SJSA1 (cell line): ENCODE results near the gene RNASE1. TPM values are rescaled to one million over a fixed set of nuclear protein-coding genes. Genes with fewer than 3 reads are reported as not detected.

ENCODE experiments used
- DNase-seq, 2 experiments: peaks; one replicate each; pipeline ENCODE4 v3.0.0-alpha.2; 2015 to 2020; ENCODE audit warnings: low spot score in 2 of 2, low read depth in 1 of 2
- H3K27ac ChIP-seq: fragments of 250-450 bp; sonication (Bioruptor Pico); 2 replicates; pipeline ENCODE4 v1.5.1; 2020; ENCODE audit warnings: mild to moderate bottlenecking, moderate library complexity
- H3K27me3 ChIP-seq: fragments of 250-450 bp; sonication (Bioruptor Pico); replicated peaks from 2 replicates; pipeline ENCODE4 v1.5.1; 2020; ENCODE audit warnings: mild to moderate bottlenecking, moderate library complexity
- H3K36me3 ChIP-seq: fragments of 250-450 bp; sonication (Bioruptor Pico); 2 replicates; pipeline ENCODE4 v1.5.1; 2020; ENCODE audit warnings: mild to moderate bottlenecking
- H3K4me1 ChIP-seq: fragments of 250-450 bp; sonication (Bioruptor Pico); replicated peaks from 2 replicates; pipeline ENCODE4 v1.6.1; 2021; ENCODE audit warnings: mild to moderate bottlenecking
- H3K4me3 ChIP-seq: fragments of 250-450 bp; sonication (Bioruptor Pico); 2 replicates; pipeline ENCODE4 v1.5.1; 2020; ENCODE audit warnings: mild to moderate bottlenecking
- H3K9me3 ChIP-seq: fragments of 250-450 bp; sonication (Bioruptor Pico); replicated peaks from 2 replicates; pipeline ENCODE4 v1.5.1; 2020; ENCODE audit warnings: mild to moderate bottlenecking
- total RNA-seq: library from RNA; depleted of rRNA; stranded (reverse); fragments of >200 nt; shearing (Covaris generic); gene quantifications from 2 replicates; pipeline ENCODE4 v1.2.3, GENCODE V29; 2014

The RNASE1 gene
- total RNA-seq, 1 experiment from 2014 or later: not detected

GRCh38 chr14:20799456-20799891 lies 3.2 kb downstream of the RNASE1 start:
- H3K4me1 ChIP-seq: no peaks in the 10 kb centered on the region
- no peaks in the 10 kb centered on the region for H3K9me3 ChIP-seq
- DNase-seq: no peak
- no peaks in the 10 kb centered on the region for H3K36me3 ChIP-seq
- no peak overlapping the region for H3K27ac ChIP-seq
- no peaks in the 10 kb centered on the region for H3K27me3 ChIP-seq
- H3K4me3 ChIP-seq: no peak overlapping the region

- DNase-seq: no peak
- H3K36me3 ChIP-seq: no peaks in the 10 kb centered on the region
- H3K4me1 ChIP-seq: no peaks in the 10 kb centered on the region
- no peaks in the 10 kb centered on the region for H3K9me3 ChIP-seq
- H3K27ac ChIP-seq: no peak overlapping the region
- no peak overlapping the region for H3K4me3 ChIP-seq
- no peaks in the 10 kb centered on the region for H3K27me3 ChIP-seq
Measured at GRCh38 chr14:20798932-20799331, 3.7 kb downstream of the RNASE1 start.

DNA sequence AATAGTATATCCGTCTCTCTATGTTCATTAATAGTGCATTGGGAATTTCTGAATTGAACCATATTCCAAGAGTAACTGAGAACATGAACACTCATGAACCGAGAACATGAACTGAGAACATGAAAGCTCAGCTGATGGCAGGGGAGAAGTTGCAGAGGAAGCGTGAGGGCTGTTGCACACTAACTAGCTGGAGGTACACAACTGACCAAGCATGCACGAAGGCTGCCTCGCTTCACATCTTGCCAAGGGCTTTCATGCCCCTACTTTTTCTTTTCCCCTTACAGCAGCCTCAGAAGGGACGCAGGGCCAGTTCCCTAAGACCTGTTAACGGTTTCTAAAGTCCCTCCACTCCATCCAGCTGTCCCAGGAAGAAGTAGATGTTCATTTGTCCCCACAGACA lies 4.3 kb downstream of the RNASE1 start:
- no peak overlapping the region for H3K4me3 ChIP-seq
- H3K27ac ChIP-seq: no peak overlapping the region
- H3K9me3 ChIP-seq: no peaks in the 10 kb centered on the region
- H3K36me3 ChIP-seq: no peaks in the 10 kb centered on the region
- H3K27me3 ChIP-seq: no peaks in the 10 kb centered on the region
- DNase-seq: no peak
- no peaks in the 10 kb centered on the region for H3K4me1 ChIP-seq

DNA sequence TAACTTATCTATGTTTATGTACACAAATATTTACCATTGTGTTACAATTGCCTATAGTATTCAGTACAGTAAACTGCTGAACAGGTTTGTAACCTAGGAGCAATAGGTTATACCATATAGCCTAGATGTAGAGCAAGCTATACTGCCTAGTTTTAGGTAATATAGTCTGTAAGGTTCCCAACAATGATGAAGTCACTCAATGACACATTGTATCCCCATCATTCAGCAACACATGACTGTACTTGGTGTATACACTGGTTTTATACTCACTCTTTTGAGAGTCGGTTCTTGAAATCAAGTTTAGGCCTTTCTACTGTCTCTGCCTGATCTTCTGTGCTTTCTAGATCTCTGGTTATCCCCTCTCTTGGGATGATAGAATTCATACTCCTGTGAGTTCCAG lies 5.5 kb downstream of the RNASE1 start:
- no peaks in the 10 kb centered on the region for H3K36me3 ChIP-seq
- no peak for DNase-seq

GRCh38 chr14:20794644-20795369 lies 7.8 kb downstream of the RNASE1 start:
- H3K4me1 ChIP-seq: no peaks in the 10 kb centered on the region
- no peak overlapping the region for H3K4me3 ChIP-seq
- DNase-seq: no peak
- no peaks in the 10 kb centered on the region for H3K27me3 ChIP-seq
- no peaks in the 10 kb centered on the region for H3K9me3 ChIP-seq
- H3K36me3 ChIP-seq: no peaks in the 10 kb centered on the region
- H3K27ac ChIP-seq: no peak overlapping the region

More for the DNA sequence above, 5.5 kb downstream of the RNASE1 start:
- Histone ChIP-seq H3K4me1 (no peaks in the 10 kb centered on the region), H3K9me3 (no peaks in the 10 kb centered on the region), H3K27me3 (no peaks in the 10 kb centered on the region), H3K4me3 (no peak overlapping the region), H3K27ac (no peak overlapping the region)

DNA sequence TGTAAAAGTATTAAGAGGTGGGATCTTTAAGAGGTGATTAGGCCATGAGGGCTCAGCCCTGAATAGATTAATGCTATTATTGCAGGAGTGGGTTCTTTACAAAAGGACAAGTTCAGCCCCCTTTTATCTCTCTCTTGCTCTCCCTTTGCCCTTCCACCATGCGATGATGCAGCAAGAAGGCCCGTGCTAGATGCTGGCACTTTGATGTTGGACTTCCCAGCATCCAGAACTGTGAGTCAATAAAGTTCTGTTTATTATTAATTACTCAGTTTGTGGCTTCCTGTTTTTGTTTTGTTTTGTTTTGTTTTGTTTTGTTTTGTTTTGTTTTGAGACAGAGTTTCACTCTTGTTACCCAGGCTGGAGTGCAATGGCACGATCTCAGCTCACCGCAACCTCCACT lies 10.1 kb downstream of the RNASE1 start:
- no peaks in the 10 kb centered on the region for H3K36me3 ChIP-seq
- H3K9me3 ChIP-seq: no peaks in the 10 kb centered on the region
- no peak for DNase-seq
- H3K4me1 ChIP-seq: no peaks in the 10 kb centered on the region
- no peak overlapping the region for H3K27ac ChIP-seq
- H3K27me3 ChIP-seq: no peaks in the 10 kb centered on the region
- H3K4me3 ChIP-seq: no peak overlapping the region

- no peak overlapping the region for H3K27ac ChIP-seq
- H3K4me1 ChIP-seq: no peaks in the 10 kb centered on the region
- no peaks in the 10 kb centered on the region for H3K36me3 ChIP-seq
- DNase-seq: no peak
- H3K9me3 ChIP-seq: no peaks in the 10 kb centered on the region
- no peaks in the 10 kb centered on the region for H3K27me3 ChIP-seq
- H3K4me3 ChIP-seq: no peak overlapping the region
Measured at GRCh38 chr14:20791597-20791996, 11.0 kb downstream of the RNASE1 start.

- H3K36me3 ChIP-seq: no peaks in the 10 kb centered on the region
- no peak for DNase-seq
- no peaks in the 10 kb centered on the region for H3K27me3 ChIP-seq
- H3K9me3 ChIP-seq: no peaks in the 10 kb centered on the region
- no peaks in the 10 kb centered on the region for H3K4me1 ChIP-seq
- H3K27ac ChIP-seq: no peak overlapping the region
- no peak overlapping the region for H3K4me3 ChIP-seq
Measured at GRCh38 chr14:20791187-20791586, 11.5 kb downstream of the RNASE1 start.

- H3K27me3 ChIP-seq: no peaks in the 10 kb centered on the region
Measured at GRCh38 chr14:20790464-20791116, 12.1 kb downstream of the RNASE1 start.

DNA sequence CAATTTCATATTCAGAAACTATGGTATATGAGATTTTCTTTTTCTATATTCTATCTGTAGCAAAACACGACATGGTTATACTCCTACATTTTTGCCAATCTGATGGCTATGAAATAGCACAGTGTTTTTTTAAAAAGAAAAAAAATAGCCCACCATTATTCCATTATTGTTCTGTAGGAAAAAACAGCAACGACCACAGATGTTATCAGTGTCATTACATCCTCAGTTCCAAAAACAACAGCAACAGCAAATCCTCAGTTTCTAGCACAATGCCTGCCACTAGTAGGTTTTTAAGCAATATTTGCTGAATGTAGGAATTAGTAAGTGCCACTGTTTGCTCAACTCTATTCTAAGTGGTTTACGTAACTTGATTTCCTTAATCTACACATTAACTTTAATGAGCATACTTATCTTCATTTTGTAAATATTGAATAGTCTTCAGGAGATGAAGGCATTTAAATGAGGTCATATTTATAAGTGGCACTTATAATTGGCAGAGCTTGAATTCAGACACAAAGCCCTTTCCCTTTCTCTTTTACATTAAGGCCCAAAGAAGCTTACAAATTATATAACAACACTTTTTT lies 13.3 kb downstream of the RNASE1 start:
- no peak for DNase-seq
- no peaks in the 10 kb centered on the region for H3K4me1 ChIP-seq
- no peak overlapping the region for H3K27ac ChIP-seq
- H3K36me3 ChIP-seq: no peaks in the 10 kb centered on the region
- H3K27me3 ChIP-seq: no peaks in the 10 kb centered on the region
- no peak overlapping the region for H3K4me3 ChIP-seq
- H3K9me3 ChIP-seq: no peaks in the 10 kb centered on the region

More at GRCh38 chr14:20790464-20791116, 12.1 kb downstream of the RNASE1 start:
- H3K4me3 ChIP-seq: no peak overlapping the region
- no peaks in the 10 kb centered on the region for H3K36me3 ChIP-seq
- H3K9me3 ChIP-seq: no peaks in the 10 kb centered on the region
- H3K27ac ChIP-seq: no peak overlapping the region
- no peak for DNase-seq
- no peaks in the 10 kb centered on the region for H3K4me1 ChIP-seq

GRCh38 chr14:20787025-20787424 lies 15.6 kb downstream of the RNASE1 start:
- no peaks in the 10 kb centered on the region for H3K9me3 ChIP-seq
- H3K4me1 ChIP-seq: no peaks in the 10 kb centered on the region
- H3K4me3 ChIP-seq: no peak overlapping the region
- H3K27ac ChIP-seq: no peak overlapping the region
- H3K27me3 ChIP-seq: no peaks in the 10 kb centered on the region
- DNase-seq: no peak
- no peaks in the 10 kb centered on the region for H3K36me3 ChIP-seq

DNA sequence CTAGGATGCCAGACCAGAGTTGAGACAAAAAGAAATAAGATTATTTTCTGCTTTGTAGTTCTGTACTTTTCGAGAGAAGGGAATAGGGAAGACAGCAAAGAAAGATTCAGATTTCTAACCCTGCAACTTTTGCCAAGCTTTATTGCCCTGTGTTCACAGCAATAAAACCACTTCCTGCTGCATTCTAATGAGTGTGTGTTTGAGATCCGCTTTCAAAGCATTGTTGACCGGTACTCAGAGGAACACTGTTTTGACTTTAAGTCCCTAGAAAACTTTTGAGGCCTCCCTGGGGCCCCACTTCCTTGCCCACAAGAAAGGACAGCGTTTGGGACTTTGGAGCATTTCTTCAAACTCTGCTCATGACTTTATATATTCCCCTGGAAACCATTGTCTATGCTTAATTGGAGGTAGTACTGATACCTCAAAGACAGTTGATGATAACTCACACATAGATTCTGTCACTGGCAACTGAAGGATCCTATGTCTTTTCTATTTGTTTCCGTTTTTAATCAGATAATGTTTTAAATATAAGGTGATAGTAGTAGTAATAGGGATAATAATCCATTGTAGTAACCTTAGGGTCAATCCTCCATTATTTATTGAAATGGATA lies 20.3 kb downstream of the RNASE1 start:
- Histone ChIP-seq H3K9me3 (no peaks in the 10 kb centered on the region), H3K27ac (no peak overlapping the region), H3K4me1 (no peaks in the 10 kb centered on the region), H3K4me3 (no peak overlapping the region), H3K27me3 (no peaks in the 10 kb centered on the region), H3K36me3 (no peaks in the 10 kb centered on the region)
- no peak for DNase-seq

GRCh38 chr14:20781803-20782202 lies 20.8 kb downstream of the RNASE1 start:
- DNase-seq: no peak
- Histone ChIP-seq H3K9me3 (no peaks in the 10 kb centered on the region), H3K27ac (no peak overlapping the region), H3K4me1 (no peaks in the 10 kb centered on the region), H3K4me3 (no peak overlapping the region), H3K36me3 (no peaks in the 10 kb centered on the region), H3K27me3 (no peaks in the 10 kb centered on the region)

DNA sequence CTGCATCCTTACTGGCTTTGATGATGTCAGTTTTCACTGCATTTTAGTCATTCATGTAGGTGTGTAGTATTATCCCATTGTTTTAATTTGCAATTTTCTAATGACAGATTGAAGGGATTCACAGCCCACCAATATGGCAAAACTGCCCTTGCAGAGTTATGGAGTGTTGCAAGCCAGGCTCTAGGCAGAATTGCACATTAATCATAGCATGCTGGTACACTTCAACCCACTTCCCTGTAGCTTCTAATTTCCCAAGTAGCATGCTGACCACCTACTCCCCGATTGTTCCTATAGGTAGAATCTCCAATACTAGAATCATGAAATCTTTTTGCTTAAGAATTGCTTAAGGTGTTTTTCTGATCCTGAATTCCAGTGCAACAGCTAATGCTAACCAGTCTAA lies 26.7 kb downstream of the RNASE1 start:
- Histone ChIP-seq H3K9me3 (no peaks in the 10 kb centered on the region), H3K4me3 (no peak overlapping the region), H3K4me1 (no peaks in the 10 kb centered on the region), H3K27me3 (no peaks in the 10 kb centered on the region; the same call in 1 of the 2 replicates), H3K27ac (no peak overlapping the region), H3K36me3 (no peaks in the 10 kb centered on the region)
- DNase-seq: no peak
